Neural crest cell (in vitro differentiated cells): ENCODE measurements around the gene COPS4. TPM values are rescaled to one million over a fixed set of nuclear protein-coding genes. Genes with fewer than 3 reads are reported as not detected.
A peak's percentile ranks its signal among the peaks of the same experiment; 100 is the strongest.
"Not testable (repeated sequence)": the region's sequence is repeated elsewhere in the genome, so short reads cannot be mapped to it uniquely, and the experiment has no call there.

Source experiments
- DNase-seq: peaks from one replicate; pipeline ENCODE4 v3.0.0; 2021; ENCODE audit warnings: low read depth, mixed read lengths, low spot score
- H3K27ac Mint-ChIP-seq: one replicate; pipeline ENCODE4 v1.8.0; 2021; ENCODE audit warnings: mild to moderate bottlenecking, mixed read lengths; ENCODE audit not compliant: unreplicated experiment
- H3K27me3 Mint-ChIP-seq: 2 replicates; pipeline ENCODE4 v1.8.0; 2021; ENCODE audit warnings: low read depth, mild to moderate bottlenecking, mixed read lengths
- H3K36me3 Mint-ChIP-seq: 2 replicates; pipeline ENCODE4 v1.8.0; 2021; ENCODE audit warnings: low read depth, mild to moderate bottlenecking, mixed read lengths
- H3K4me1 Mint-ChIP-seq: 2 replicates; pipeline ENCODE4 v1.8.0; 2021; ENCODE audit warnings: mixed read lengths
- H3K4me3 Mint-ChIP-seq: one replicate; pipeline ENCODE4 v1.8.0; 2021; ENCODE audit warnings: mild to moderate bottlenecking, mixed read lengths
- H3K9me3 Mint-ChIP-seq: 2 replicates; pipeline ENCODE4 v1.8.0; 2021; ENCODE audit warnings: mixed read lengths
- total RNA-seq: library from RNA; stranded (reverse); gene quantifications from 2 replicates; pipeline ENCODE4 v1.2.1, GENCODE V29; 2021
- TF ChIP-seq, protein P1 (sequence below): fragments of 200-600 bp; sonication (generic); conservative IDR thresholded peaks from 2 replicates; pipeline ENCODE4 v1.5.0; 2021; ENCODE audit warnings: antibody characterized with exemption, mild to moderate bottlenecking

The COPS4 gene
- total RNA-seq, 1 donor from 2014 or later = 44.5 TPM

DNA sequence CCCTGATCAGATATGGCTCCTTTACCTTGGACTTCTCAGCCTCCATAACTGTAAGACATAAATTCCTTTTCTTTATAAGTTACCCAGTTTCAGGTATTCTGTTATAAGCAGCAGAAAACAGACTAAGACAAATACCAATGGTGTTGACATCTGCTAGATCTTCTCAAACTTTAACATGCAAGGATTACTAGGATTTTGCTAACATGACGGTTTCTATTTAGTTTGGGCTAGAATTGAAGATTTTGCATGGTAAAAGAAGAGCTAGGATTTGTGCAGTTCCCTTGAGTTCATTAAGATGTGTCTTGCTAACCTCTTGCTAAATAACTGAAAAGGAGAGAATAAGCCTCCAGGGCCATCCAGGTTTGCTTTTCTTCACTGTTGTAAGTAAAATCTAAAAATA lies 5.3 kb upstream of the COPS4 start:
- Mint-ChIP-seq H3K27me3 (peaks cover 34% of the 10 kb centered on the region), H3K27ac (no peak overlapping the region), H3K36me3 (no peaks in the 10 kb centered on the region), H3K4me1 (peaks cover 3% of the 10 kb centered on the region), H3K9me3 (peaks cover 8% of the 10 kb centered on the region), H3K4me3 (peak overlapping the region; percentile 16)
- DNase-seq = no peak
- TF ChIP-seq, protein P1, sequence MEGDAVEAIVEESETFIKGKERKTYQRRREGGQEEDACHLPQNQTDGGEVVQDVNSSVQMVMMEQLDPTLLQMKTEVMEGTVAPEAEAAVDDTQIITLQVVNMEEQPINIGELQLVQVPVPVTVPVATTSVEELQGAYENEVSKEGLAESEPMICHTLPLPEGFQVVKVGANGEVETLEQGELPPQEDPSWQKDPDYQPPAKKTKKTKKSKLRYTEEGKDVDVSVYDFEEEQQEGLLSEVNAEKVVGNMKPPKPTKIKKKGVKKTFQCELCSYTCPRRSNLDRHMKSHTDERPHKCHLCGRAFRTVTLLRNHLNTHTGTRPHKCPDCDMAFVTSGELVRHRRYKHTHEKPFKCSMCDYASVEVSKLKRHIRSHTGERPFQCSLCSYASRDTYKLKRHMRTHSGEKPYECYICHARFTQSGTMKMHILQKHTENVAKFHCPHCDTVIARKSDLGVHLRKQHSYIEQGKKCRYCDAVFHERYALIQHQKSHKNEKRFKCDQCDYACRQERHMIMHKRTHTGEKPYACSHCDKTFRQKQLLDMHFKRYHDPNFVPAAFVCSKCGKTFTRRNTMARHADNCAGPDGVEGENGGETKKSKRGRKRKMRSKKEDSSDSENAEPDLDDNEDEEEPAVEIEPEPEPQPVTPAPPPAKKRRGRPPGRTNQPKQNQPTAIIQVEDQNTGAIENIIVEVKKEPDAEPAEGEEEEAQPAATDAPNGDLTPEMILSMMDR = no peak

DNA sequence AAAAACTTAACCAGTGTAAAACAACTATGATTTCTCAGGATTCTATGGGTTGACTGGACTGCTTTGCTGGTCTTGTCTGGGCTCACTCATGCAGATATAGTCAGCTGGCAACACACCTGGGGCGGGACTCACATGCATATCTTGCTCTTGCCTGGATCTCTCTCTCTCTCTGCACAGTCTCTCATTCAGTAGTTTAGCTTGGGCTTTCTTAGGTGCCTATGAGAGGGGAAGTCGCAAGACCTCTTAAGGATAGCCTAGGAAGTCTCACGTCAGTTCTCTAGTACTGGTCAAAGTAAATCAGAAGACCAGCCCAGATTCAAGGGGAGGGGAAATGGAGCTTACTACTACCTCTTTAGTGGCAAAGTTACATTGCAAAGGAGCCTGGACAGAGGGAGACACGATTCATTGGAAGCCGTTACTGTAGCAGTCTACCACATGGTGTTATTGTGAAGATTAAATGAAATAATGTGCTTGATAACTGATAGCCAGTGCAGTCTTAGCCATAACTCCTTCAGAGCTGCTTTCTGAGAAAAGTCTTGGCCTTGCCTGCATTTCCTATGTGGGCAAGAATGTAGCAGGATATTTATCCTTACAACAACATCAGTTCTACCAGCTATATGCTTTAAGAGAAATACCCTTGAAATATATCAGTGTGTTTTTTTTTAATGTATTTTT lies 2.1 kb downstream of the COPS4 start:
- Mint-ChIP-seq H3K9me3 (no peaks in the 10 kb centered on the region), H3K36me3 (no peaks in the 10 kb centered on the region), H3K4me1 (peaks cover 24% of the 10 kb centered on the region), H3K27me3 (no peaks in the 10 kb centered on the region), H3K27ac (no peak overlapping the region), H3K4me3 (peak overlapping the region; percentile 76)
- DNase-seq = no peak
- TF ChIP-seq, protein P1 = no peak

DNA sequence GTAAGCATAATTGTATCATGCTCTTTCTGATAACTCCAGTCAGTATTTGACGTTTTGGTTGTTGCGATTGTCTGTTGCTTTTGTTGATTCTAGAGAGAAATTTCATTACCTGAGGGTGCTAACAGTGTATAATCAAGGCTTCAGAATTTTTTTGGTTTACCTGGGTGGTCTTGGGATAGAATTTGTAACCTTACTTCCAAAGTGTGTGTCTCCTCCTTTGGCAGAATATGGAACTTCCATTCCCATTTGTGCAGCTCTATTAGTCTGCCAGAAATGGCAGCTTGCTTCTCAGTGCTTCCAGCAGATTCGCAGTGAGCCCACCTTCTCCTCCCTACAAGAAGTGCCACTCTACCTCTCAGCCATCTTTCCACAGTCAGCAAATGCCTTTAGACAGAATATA lies 5.3 kb downstream of the COPS4 start:
- Mint-ChIP-seq H3K9me3 (no peaks in the 10 kb centered on the region), H3K4me1 (peaks cover 17% of the 10 kb centered on the region), H3K36me3 (no peaks in the 10 kb centered on the region), H3K27me3 (no peaks in the 10 kb centered on the region), H3K4me3 (peak overlapping the region; percentile 1), H3K27ac (no peak overlapping the region)
- TF ChIP-seq, protein P1 = no peak
- no peak for DNase-seq

DNA sequence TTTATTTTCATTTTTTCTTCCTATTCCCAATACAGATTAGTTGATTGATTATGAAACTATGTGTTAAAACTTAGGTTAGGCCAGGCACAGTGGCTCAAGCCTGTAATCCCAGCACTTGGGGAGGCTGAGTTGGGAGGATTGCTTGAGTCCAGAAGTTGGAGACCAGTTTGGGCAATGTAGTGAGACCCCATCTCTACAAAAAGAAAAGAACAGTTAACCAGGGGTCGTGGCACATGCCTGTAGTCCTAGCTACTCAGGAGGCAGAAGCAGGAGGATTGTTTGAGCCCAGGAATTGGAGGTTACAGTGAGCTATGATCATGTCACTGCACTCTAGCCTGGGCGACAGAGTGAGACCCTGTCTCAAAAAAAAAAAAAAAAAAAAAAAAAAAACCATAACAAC lies 8.2 kb downstream of the COPS4 start:
- not testable (repeated sequence) for H3K9me3 Mint-ChIP-seq, H3K4me3 Mint-ChIP-seq, H3K27ac Mint-ChIP-seq, H3K4me1 Mint-ChIP-seq, H3K36me3 Mint-ChIP-seq, H3K27me3 Mint-ChIP-seq, DNase-seq

DNA sequence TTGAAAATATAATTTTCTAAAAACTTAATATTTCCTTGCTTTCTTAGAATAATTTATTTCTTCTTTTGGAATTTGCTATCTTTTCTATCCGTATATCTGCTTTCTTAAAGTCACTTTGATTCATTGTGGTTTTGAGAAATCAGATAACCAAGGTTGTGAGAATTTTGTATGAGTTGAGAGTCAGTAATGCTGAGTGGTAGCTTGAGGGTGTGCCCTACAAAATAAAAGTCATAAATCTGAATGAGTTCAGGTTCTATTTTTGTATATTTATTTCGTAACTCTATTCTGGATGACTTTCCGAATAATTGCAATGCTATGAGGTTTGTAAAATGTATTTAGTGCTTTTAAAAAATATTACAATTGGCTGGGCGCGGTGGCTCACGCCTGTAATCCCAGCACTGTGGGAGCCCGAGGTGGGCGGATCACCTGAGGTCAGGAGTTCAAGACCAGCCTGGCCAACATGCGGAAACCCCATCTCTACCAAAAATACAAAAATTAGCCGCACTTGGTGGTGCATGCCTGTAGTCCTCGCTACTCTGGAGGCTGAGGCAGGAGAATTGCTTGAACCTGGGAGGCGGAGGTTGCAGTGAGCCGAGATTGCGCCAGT lies 8.9 kb downstream of the COPS4 start:
- Mint-ChIP-seq H3K27me3 (no peaks in the 10 kb centered on the region), H3K36me3 (no peaks in the 10 kb centered on the region), H3K4me3 (no peak overlapping the region), H3K27ac (no peak overlapping the region), H3K9me3 (no peaks in the 10 kb centered on the region), H3K4me1 (no peaks in the 10 kb centered on the region)
- DNase-seq = no peak
- TF ChIP-seq, protein P1 = no peak

- DNase-seq = no peak
Observed at GRCh38 chr4:83046693-83047473, 11.9 kb downstream of the COPS4 start.

DNA sequence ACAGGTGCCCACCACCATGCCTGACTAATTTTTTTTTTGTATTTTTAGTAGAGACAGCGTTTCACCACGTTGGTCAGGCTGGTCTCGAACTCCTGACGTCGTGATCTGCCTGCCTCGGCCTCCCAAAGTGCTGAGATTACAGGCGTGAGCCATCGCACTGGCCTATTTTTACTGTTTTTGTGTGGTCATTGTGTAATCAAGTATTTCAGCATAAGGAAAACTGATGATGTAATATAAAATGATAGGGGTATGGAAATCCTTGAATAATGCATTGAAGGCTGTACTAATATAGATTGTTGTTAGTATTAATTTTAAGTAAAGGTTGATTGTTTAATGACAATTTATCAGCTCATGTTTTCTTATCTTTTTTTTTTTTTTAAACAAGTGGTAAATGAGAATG lies 13.8 kb downstream of the COPS4 start:
- not testable (repeated sequence) for H3K27ac Mint-ChIP-seq, H3K9me3 Mint-ChIP-seq, H3K27me3 Mint-ChIP-seq

More at GRCh38 chr4:83046693-83047473, 11.9 kb downstream of the COPS4 start:
- no peaks in the 10 kb centered on the region for H3K4me1 Mint-ChIP-seq
- TF ChIP-seq, protein P1 = no peak
- no peaks in the 10 kb centered on the region for H3K27me3 Mint-ChIP-seq
- peaks cover 13% of the 10 kb centered on the region for H3K36me3 Mint-ChIP-seq
- no peak overlapping the region for H3K27ac Mint-ChIP-seq
- H3K9me3 Mint-ChIP-seq = no peaks in the 10 kb centered on the region
- H3K4me3 Mint-ChIP-seq = no peak overlapping the region

More for the DNA sequence above, 13.8 kb downstream of the COPS4 start:
- peaks cover 23% of the 10 kb centered on the region for H3K36me3 Mint-ChIP-seq
- not testable (repeated sequence) for DNase-seq, H3K4me3 Mint-ChIP-seq, H3K4me1 Mint-ChIP-seq
